H1 (cell line): ENCODE results near the gene LCE3B.

Source experiments
- CTCF ChIP-seq, 3 experiments: IDR thresholded peaks; 1 replicate in 2 of 3; 2 replicates in 1 of 3; pipeline versions ENCODE4 v1.5.1 to v1.6.1; 2011; ENCODE audit warnings: low read length in 3 of 3, mild to moderate bottlenecking in 3 of 3, inconsistent platforms in 2 of 3, low read depth in 1 of 3, moderate library complexity in 1 of 3; ENCODE audit not compliant: insufficient read depth in 1 of 3; ENCODE audit errors: control extremely low read depth in 1 of 3
- EP300 ChIP-seq, 2 experiments: IDR thresholded peaks; 1 replicate in 1 of 2; 2 replicates in 1 of 2; pipeline ENCODE4 v1.6.1; 2011 to 2012; ENCODE audit warnings: low read depth in 2 of 2, low read length in 2 of 2, mild to moderate bottlenecking in 2 of 2, borderline replicate concordance in 1 of 2, inconsistent platforms in 1 of 2, moderate library complexity in 1 of 2
- EZH2 ChIP-seq: fragments of 200-600 bp; sonication (generic); IDR thresholded peaks from 2 replicates; pipeline ENCODE4 v1.7.1; 2012; ENCODE audit warnings: low read depth, mild to moderate bottlenecking, moderate library complexity, low read length, inconsistent platforms; ENCODE audit not compliant: severe bottlenecking
- POLR2AphosphoS5 ChIP-seq: IDR thresholded peaks from 2 replicates; pipeline ENCODE4 v1.6.1; 2011; ENCODE audit warnings: low read depth, low read length
- POU5F1 ChIP-seq: IDR thresholded peaks from 2 replicates; pipeline ENCODE4 v1.6.1; 2011; ENCODE audit warnings: low read depth, mild to moderate bottlenecking, low read length, moderate library complexity
- SIN3A ChIP-seq, 2 experiments: IDR thresholded peaks in 1 of 2; conservative IDR thresholded peaks in 1 of 2; 2 replicates each; pipeline ENCODE4 v1.6.1; 2011 to 2012; ENCODE audit warnings: low read length in 2 of 2, improper control_type of control experiment in 1 of 2, low read depth in 1 of 2, mild to moderate bottlenecking in 1 of 2
- SUZ12 ChIP-seq: fragments of 200-600 bp; sonication (generic); IDR thresholded peaks from 2 replicates; pipeline ENCODE4 v1.6.1; 2012; ENCODE audit warnings: mild to moderate bottlenecking, inconsistent platforms, low read length, moderate library complexity, mixed read lengths
- TAF1 ChIP-seq: IDR thresholded peaks from 2 replicates; pipeline ENCODE4 v1.6.1; 2011; ENCODE audit warnings: mild to moderate bottlenecking, low read depth, low read length
- ZNF274 ChIP-seq: IDR thresholded peaks from 2 replicates; pipeline ENCODE4 v1.7.0; 2012; ENCODE audit warnings: low read length, borderline replicate concordance; ENCODE audit errors: extremely low read depth

- TF ChIP-seq EZH2 (no peak), SUZ12 (no peak), CTCF (IDR thresholded peaks at IDR 0.05; ENCODE audit: control extremely low read depth in 1 of 3, insufficient read depth in 1 of 3, low read depth in 1 of 3, low read length in 3 of 3) (no peak), POU5F1 (no peak), POLR2AphosphoS5 (no peak), EP300 (IDR thresholded peaks at IDR 0.05; ENCODE audit: borderline replicate concordance in 1 of 2, low read depth in 2 of 2, low read length in 2 of 2) (no peak), TAF1 (no peak), SIN3A (conservative IDR thresholded peaks at IDR 0.05 in 1 of 2, IDR thresholded peaks at IDR 0.05 in 1 of 2; ENCODE audit: low read depth in 1 of 2, low read length in 2 of 2) (no peak), ZNF274 (no peak)
Measured at GRCh38 chr1:152580433-152580832, 33.2 kb upstream of the LCE3B start, which contains the start of gene LCE3D.
